T-helper 2 cell treated with Interferon-gamma antibody and Interleukin-4, amounts not matched to agents 100 ng/mL and 5 ng/mL, for 36 hours (primary cell): ENCODE data around the gene BLACAT1. TPM values are rescaled to one million over a fixed set of nuclear protein-coding genes. Genes with fewer than 3 reads are reported as not detected.

Source experiments
- intact Hi-C: fragments of 100-400 bp; cut with micrococcal nuclease; formaldehyde crosslinking; loops from one replicate; pipeline ENCODE4 v1.15.1; 2023
- total RNA-seq: library from RNA; stranded (reverse); gene quantifications from 2 replicates; pipeline ENCODE4 v1.2.3, GENCODE V29; 2022

BLACAT1 gene
- 0.09 TPM in 1 of 2 replicates, not detected in the other for total RNA-seq

DNA sequence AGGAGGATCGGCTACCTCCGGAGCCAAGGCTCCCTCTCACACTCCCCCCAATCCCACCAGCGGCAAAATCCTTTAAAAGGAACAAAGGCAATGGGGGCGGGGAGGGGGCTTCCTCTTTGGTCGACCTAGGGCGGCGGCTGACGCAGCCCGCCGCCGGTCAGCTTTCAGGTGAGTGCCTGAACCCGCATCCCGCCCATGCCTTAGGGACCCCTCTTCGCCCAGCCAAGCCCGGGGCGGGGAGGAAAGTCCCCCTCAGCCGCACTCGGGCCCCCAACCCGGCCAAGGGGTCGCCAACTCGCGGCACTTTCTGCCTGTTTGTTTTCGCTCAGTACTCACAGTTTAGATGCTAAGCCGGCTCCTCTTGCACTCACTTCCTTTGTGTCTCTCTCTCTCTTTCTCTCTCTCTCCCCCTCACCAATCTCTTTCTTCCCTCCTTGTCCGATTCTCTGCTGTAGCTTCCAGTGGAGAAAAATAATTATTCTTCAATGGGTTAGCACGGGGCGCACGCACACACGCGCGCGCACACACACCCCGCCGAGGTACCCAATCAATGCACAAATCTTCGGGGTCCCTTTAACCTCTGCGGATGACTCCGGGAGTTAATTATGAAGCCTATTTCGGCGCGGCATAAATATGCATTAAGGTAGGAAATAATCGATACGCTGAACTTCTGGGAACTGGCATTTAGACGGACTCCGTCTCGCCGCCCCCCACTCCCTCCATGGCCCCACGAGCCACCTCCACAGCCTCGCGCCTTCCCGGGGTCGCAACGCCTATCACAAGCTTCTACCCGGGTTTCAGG, at the start of gene BLACAT1:
BLACAT1 (minus strand) TSS at position 465 of the 802 bp plus-strand sequence.
- intact Hi-C loops, result no loop called here

DNA sequence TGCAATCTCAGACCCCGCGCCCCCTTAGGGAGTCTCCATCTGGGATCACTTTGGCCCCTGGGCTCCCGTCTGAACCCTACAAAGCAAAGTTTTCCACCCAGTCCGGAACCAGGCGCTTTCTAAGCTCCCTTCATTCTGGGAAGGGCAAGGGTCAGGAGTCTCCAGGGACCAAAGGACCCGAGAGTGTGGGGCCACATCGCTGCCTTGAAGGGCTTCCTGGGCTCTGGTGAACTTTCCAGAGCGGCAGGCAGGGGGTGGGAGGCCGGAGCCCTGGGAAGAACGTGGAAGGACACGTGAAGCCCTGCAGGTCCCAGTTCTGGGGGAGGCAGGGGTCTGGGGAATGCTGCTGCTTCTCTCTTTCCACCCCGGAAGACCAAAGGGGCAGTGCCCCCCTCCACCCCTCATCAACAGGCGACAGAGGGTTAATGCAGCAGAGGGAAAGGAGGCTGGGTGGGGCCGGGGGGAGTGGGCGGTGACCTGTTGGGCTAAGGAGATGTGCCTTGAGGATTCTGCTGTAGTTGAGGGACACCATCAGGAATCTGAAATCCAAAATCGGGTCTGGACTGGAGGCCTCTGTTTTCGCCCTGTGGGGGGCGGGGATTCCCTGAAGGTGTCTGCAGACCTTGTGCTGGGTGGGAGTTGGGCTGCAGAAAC, 49.4 kb upstream of the BLACAT1 start:
- intact Hi-C loops, result no loop called here

DNA sequence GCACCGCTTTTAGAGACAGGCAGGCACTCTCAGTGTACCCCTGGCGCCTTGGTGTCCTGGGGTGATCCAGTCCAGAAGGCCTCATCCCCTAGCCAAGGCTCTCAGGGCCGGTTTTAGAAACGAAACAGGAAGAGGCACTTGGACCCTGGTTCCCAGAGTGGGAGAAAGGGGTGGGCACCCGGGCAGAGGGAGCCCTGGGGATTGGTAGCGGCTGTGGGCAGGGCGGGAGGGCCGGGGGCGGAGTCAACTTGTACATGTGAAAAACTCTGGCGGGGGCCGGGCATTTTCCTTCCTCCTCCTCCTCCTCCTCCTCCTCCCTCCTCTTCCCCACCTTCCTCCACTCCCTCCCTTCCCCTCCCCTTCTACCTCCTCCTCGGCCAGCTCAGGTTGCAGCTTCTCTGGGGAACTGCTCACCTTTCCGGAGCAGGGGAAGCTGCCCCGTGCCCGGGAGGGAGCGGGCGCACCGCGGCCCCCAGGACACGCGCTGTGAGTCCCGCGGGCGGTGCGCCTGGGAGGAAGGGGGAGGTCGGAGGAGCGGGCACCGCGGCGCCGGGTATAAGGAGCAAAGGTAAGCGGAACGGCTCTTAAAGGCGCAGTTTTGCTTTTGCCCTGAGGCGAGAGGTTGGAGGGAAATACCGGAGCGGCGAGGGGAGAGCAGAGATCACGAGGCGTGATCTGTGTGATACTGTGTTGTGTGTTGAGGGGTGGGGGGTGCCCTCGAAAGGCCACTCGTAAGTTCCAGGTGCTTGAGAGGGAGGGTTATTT, 48.6 kb upstream of the BLACAT1 start, which contains the start of gene CDK18:
CDK18 (plus strand) TSS at position 359 of the 765 bp plus-strand sequence. CDS start 18,499 bp downstream, outside the sequence.
- intact Hi-C loops, result no loop called here

- intact Hi-C loops, result no loop called here
Observed at GRCh38 chr1:205502992-205503391, 47.1 kb upstream of the BLACAT1 start.

DNA sequence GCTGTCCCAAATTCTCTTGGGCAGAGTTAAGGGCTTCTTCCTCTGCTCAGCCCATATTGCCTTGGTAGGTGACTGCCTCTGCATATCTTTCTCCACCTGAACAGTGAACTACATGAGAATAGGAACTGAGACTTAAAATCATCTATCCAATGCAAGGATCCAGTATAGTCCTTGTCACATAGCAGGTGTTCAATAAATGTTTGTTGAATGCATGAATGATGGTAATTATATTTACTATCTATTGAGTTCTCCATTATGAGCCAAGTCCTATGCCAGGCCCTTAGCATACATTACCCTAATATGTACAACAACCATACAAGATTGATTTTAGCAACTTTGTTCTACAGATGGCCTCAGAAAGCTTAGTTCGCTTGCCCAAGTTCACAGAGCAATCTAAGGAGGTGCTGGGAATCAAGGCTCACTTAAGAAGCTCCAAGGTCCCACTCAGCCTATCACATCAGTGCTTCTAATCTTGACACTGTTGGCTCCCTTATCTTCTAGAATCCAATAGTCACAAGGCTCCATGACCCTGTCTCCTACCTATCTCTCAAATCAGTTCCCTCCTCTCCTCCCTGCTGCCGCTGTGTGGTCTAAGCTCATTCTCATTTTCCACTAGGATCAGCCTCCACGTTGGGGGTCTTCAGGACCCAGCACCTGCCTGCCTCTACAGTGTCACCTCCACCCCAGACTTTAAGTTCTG, 46.4 kb upstream of the BLACAT1 start:
- intact Hi-C loops, result no loop called here

DNA sequence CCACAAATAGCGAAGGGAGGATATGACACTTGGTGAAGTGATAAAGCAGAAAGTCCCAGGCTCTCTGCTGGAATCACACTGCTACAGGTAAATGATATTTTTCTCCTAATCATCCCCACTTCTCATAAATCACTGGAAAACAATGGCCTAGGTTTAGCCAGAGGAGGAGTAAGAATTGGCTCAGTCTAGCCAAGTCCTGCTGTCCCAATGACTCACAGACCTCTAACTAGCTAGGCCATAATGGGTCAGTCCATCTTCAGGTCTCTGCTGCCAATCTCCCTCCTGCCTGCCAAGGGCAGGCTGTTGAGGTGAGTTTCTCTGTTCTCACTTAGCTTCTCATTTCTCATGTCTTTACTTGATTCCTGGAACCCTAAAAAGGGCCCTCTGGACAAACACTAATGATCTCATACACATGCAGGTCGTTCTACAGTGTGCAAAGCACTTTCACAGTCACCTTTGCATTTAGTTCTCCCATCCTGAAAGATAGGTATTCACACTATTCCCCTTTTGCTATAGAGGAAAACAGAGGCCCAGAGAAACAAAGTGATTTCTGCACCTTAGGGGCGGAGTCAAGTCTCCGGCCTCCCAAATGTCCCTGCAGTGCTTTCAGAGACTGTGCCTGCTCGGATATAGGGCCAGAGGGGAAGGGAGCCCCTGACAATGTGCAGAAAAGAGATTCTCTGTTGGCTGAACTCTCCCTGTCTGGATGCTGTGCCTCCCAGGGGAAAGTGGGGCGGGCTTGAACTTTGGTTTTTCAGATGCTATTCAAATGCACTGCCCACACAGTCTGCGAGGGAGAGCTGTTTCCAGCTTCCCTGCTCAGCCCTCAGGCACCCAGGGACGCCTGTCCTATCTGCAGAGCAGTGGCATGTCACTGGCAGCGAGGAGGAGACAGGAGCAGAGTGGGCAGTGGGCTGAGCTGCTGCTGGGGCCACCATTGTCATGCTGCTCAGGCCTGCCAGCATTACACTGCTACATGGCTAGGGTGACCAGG, 44.7 kb upstream of the BLACAT1 start:
- intact Hi-C loops, result no loop called here

- intact Hi-C loops, result no loop called here
Observed at GRCh38 chr1:205499789-205500188, 43.9 kb upstream of the BLACAT1 start.

DNA sequence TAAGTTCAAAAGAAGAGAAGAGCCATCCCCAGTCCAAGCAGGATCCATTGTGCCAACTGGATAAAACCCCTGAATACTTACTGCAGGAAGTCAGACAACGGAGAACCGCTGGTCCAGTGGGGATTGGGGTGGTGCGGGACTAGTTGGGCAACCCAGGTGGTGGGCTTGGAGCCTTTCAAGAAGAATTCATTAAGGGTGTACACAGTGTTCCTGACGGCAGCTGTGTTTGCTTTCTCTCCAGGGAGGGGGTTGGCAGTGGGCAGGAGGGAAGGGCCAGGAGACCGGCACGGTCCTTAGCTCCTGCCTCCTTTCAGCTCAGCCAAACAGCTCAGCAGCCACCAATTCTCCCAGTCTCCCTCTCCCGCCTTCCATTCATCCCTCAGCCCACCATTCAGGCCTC, 41.5 kb upstream of the BLACAT1 start:
- intact Hi-C loops, result no loop called here

GRCh38 chr1:205496661-205497060, 40.8 kb upstream of the BLACAT1 start:
- intact Hi-C loops, result no loop called here

DNA sequence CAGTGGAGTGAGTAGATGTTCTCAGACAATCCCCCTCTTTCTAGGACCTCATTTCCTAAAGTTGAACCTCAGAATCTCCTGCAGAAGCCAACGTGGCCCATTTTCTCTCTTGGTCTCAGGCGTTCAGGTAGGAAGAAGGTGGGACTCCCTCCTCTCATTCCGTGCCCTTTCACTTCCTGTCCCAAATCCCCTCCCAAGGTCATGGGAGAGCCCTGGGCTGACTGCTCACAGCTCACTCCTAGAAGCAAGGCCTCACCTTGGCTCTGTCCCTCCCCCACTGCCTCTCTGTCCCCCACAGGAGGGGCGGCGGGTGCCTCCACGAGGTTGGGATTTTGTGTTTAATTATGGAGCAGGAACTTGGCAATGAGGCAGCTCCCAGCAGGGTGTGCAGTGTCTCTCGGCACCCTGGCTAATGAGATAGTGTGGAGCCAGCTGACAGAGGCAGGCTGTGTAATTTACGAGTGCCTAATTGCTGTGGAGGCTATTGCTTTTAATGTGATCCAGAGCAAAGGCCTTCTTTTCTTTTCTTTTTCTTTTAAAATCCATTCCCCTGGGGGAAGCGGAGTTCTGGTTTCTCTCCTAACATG, 39.5 kb upstream of the BLACAT1 start:
- intact Hi-C loops, result no loop called here

DNA sequence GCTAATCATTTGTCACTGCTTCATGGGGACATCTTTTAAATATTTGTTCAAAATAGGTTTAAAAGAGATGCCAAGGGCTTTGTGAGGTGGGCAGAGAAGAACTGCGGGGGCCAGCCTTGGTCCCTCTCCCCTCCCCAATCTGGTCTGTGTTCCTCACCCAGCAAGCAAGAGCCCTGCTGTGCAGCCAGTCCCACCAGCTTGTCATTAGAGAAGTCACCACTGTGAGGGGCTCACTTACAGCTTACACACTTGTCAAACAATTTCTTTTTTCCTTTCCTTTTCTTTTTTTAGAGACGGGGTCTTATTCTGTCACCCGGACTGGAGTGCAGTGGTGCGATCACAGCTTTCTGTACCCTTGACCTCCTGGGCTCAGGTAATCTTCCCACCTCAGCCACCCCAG, 38.3 kb upstream of the BLACAT1 start:
- intact Hi-C loops, result no loop called here

DNA sequence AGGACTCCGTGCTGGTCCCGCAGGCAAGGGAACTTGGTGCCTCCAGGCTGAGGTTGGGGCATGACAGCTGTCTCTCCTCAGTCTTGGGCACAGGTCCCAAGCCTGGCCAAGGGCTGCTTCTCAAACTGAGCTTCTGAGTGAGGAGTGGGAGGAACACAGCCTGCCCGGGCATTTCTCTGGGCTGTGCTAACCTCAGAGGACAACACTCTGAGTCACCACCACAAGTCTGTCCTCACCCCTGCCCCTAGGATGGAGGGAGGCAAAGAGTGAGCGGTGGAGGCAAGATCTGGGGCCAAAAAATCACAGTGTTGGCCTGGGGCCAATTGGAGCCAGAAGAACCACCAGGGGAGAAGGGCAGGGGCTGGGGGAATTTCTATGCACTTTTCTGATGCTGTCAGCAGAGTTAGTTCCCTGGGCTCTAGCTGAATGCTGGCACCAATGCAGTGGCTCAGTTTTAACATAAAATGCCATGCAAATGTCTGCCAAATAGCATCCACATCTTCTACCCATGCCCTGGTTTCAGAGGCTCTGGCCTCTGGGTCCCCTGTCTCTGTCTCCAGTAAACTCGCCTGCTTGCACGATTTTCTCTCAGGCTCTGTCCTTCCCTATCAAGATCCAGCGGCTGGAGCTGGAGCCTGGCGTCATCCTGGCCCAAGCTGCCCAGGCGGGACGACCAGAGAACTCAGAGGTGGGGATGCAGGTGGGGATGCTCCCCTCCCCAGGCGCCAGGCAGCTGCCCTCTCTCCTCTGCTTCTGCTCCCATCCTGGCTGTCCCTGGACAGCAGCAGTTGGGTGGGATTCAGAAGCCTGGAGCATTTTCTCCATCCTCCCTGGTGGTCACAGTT, 37.6 kb upstream of the BLACAT1 start:
- intact Hi-C loops, result no loop called here

DNA sequence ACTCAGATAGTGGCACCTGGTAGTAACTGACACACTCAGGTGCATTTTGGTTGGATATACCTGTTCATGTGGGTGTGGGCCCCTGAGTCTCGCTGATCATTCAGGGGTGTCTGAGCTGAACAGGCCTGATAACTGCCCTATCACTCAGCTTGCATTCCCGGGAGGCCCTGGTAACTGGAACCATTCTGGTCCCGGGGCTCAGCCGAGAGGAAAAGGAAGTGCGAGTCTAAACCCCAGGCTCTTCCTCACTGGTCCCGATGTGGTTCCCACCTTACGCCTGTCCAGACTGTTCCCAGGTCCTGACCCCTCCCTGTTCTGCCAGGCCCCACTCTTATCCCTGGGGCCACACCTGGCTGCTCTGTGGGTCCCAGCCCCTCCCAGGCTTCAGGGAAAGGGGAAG, 36.9 kb upstream of the BLACAT1 start:
- intact Hi-C loops, result no loop called here

GRCh38 chr1:205492201-205492667, 36.4 kb upstream of the BLACAT1 start:
- intact Hi-C loops, result no loop called here

DNA sequence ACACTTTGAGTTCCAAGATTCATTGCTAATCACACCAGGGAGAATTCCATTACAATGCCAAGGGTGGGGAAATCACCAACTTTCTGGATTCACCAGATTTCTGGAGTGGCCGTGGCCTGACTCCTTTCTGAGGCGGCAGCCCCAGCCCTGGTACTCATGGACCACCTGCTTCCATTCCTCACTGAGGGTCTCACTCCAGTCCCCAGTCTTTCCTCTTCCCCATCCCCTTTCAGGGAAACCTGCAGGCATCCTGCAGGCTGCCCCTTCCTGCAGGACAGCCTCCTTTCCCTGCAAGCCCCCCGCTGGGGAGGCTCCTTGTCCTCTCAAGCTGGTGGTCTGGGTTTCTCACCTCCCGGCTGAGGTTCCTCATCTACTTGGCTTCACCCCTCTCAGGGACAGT, 35.9 kb upstream of the BLACAT1 start:
- intact Hi-C loops, result no loop called here

GRCh38 chr1:205488074-205488723, 32.4 kb upstream of the BLACAT1 start:
- intact Hi-C loops, result loop anchor here (1.0 to 5.0 kb wide), 2 partner anchors 36 to 151 kb away; no protein-coding TSS in a partner anchor

GRCh38 chr1:205486258-205486657, 30.4 kb upstream of the BLACAT1 start:
- intact Hi-C loops, result loop anchor here (5.0 kb wide), 1 partner anchor 149 kb away; no protein-coding TSS in a partner anchor
